KMS-11 (cell line): ENCODE results near the gene ACR.

Source experiments
- H2AFZ ChIP-seq: fragments of 200-600 bp; sonication (generic); 2 replicates; pipeline ENCODE4 v1.6.1; 2016; ENCODE audit warnings: antibody characterized with exemption, mixed run types, low read depth
- H3K27ac ChIP-seq: fragments of 200-600 bp; sonication (generic); 2 replicates; pipeline ENCODE4 v1.6.1; 2016; ENCODE audit warnings: mild to moderate bottlenecking, mixed run types
- H3K27me3 ChIP-seq: fragments of 200-600 bp; sonication (generic); 2 replicates; pipeline ENCODE4 v1.6.1; 2017; ENCODE audit warnings: mild to moderate bottlenecking, low read depth, mixed run types, moderate library complexity; ENCODE audit not compliant: insufficient read depth
- H3K36me3 ChIP-seq: fragments of 200-600 bp; sonication (generic); 2 replicates; pipeline ENCODE4 v1.6.1; 2017; ENCODE audit warnings: mild to moderate bottlenecking, mixed run types; ENCODE audit not compliant: insufficient read depth
- H3K4me1 ChIP-seq: fragments of 200-600 bp; sonication (generic); 2 replicates; pipeline ENCODE4 v1.6.1; 2016; ENCODE audit warnings: mild to moderate bottlenecking, low read depth, mixed run types; ENCODE audit not compliant: poor library complexity, severe bottlenecking
- H3K4me2 ChIP-seq: fragments of 200-600 bp; sonication (generic); 2 replicates; pipeline ENCODE4 v1.7.0; 2016; ENCODE audit warnings: mild to moderate bottlenecking, mixed run types
- H3K4me3 ChIP-seq: fragments of 200-600 bp; sonication (generic); IDR thresholded peaks from 2 replicates; pipeline ENCODE4 v1.6.1; 2017; ENCODE audit warnings: low read depth, low read length, mixed read lengths; ENCODE audit not compliant: insufficient read depth
- H3K79me2 ChIP-seq: fragments of 200-600 bp; sonication (generic); 2 replicates; pipeline ENCODE4 v1.6.1; 2016; ENCODE audit warnings: low read depth, mixed run types; ENCODE audit not compliant: insufficient read depth
- H3K9ac ChIP-seq: fragments of 200-600 bp; sonication (generic); 2 replicates; pipeline ENCODE4 v1.6.1; 2016; ENCODE audit warnings: mild to moderate bottlenecking, mixed run types
- H4K20me1 ChIP-seq: fragments of 200-600 bp; sonication (generic); 2 replicates; pipeline ENCODE4 v1.6.1; 2016; ENCODE audit warnings: mild to moderate bottlenecking, mixed run types; ENCODE audit not compliant: insufficient read depth
- CTCF ChIP-seq: fragments of 200-600 bp; sonication (generic); conservative IDR thresholded peaks from 2 replicates; pipeline ENCODE4 v1.6.1; 2017; ENCODE audit warnings: low read depth, mild to moderate bottlenecking, antibody characterized with exemption, low read length, moderate library complexity, mixed read lengths

ACR gene

DNA sequence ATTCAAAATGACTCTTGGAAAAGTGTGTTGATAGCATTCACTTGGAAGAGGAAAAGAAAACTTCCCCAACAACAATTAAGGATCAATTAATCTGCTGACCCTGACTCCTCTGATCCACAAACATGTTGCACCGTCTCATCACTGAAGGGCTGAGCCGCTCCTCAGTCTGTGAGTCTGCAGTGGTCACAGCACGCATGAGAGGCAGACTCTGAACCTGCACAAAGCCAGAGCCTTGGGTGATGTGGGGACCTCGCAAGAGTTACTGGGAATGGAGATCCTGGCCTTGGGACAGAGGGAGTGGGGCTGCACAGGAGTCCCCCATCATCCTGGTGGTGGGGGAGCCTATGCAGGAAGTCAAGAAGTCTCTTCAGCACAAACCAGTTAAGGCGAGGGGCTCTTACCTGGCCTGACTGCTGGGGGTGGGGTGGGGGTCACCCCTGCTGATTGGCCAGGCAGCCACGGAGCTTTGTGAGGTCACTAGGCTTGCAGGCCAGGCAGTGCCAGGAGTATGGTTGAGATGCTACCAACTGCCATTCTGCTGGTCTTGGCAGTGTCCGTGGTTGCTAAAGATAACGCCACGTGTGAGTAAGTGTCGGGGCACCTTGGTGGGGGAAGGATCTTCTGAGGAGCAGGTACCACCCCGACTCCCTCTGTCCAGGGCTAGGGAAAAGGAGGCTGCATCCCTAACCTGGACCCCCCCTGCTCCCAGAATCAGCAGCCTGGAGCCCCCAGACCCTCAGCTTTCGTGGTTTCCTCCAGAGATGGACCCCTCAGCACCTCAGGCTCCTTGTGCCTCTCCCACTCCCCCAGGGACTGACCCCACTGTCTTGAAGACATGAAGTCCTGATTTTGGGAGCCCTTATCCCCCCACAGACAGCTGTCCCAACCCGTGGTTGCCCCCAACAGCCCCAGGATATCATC is at the start of gene ACR:
Gene ACR, plus strand, starts transcription at position 477 of the 921 bp plus-strand sequence. Its CDS starts 32 bp downstream, at position 509.
- H3K4me1 ChIP-seq = peaks cover 11% of the 10 kb centered on the region
- no peak within 1 kb of the TSS for H3K4me2 ChIP-seq
- H3K27ac ChIP-seq = no peak within 1 kb of the TSS
- no peaks in the 10 kb centered on the region for H3K27me3 ChIP-seq
- H4K20me1 ChIP-seq = no peaks in the 10 kb centered on the region
- no peaks in the 10 kb centered on the region for H3K36me3 ChIP-seq
- TF ChIP-seq CTCF = no peak
- no peaks in the 10 kb centered on the region for H3K79me2 ChIP-seq
- H2AFZ ChIP-seq = no peak within 1 kb of the TSS
- no peak within 1 kb of the TSS for H3K4me3 ChIP-seq
- H3K9ac ChIP-seq = no peak within 1 kb of the TSS

DNA sequence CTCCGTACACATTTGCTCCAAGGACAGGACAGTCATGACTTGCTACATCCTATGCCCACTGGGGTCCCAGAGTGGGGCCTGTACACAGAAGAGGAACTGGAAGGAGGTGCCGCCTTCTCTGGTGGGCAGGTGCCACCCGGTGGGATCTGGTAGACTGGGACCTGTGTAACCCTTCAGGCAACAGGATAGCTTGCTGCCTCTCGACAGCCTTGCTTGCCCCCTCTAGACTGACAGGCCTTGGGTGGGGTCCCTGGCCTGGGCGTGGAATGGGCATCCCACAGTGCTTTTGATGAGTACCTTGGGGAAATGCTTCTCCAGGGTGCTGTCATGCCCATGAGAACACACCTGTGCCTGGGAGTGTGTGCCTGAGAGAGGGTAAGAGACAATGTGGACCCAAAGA is 49.6 kb upstream of the ACR start:
- H3K79me2 ChIP-seq = no peaks in the 10 kb centered on the region
- H3K4me2 ChIP-seq = no peak overlapping the region
- no peak overlapping the region for H2AFZ ChIP-seq
- H3K4me3 ChIP-seq = no peak overlapping the region
- H3K27me3 ChIP-seq = no peaks in the 10 kb centered on the region; the same call in 1 of the 2 replicates
- H3K9ac ChIP-seq = no peak overlapping the region
- H3K27ac ChIP-seq = no peak overlapping the region
- TF ChIP-seq CTCF = no peak
- no peaks in the 10 kb centered on the region for H3K36me3 ChIP-seq
- H4K20me1 ChIP-seq = no peaks in the 10 kb centered on the region
- peaks cover under 1% of the 10 kb centered on the region for H3K4me1 ChIP-seq

- H3K79me2 ChIP-seq = no peaks in the 10 kb centered on the region
- H3K27ac ChIP-seq = no peak overlapping the region
- no peak overlapping the region for H2AFZ ChIP-seq
- H3K4me1 ChIP-seq = peaks cover 8% of the 10 kb centered on the region
- peak; percentile 51 for TF ChIP-seq CTCF
- H3K4me2 ChIP-seq = no peak overlapping the region
- no peaks in the 10 kb centered on the region for H3K36me3 ChIP-seq
- no peak overlapping the region for H3K4me3 ChIP-seq
- no peak overlapping the region for H3K9ac ChIP-seq
- no peaks in the 10 kb centered on the region for H4K20me1 ChIP-seq
- no peaks in the 10 kb centered on the region; the same call in 1 of the 2 replicates for H3K27me3 ChIP-seq
These were observed 46.5 kb upstream of the ACR start for GRCh38 chr22:50691521-50691920.

GRCh38 chr22:50693462-50693861 is 44.5 kb upstream of the ACR start:
- Histone ChIP-seq H3K79me2 (no peaks in the 10 kb centered on the region), H2AFZ (no peak overlapping the region), H3K4me1 (peaks cover 8% of the 10 kb centered on the region), H3K9ac (no peak overlapping the region), H3K27ac (no peak overlapping the region), H3K27me3 (no peaks in the 10 kb centered on the region), H4K20me1 (no peaks in the 10 kb centered on the region), H3K4me2 (no peak overlapping the region), H3K36me3 (no peaks in the 10 kb centered on the region), H3K4me3 (no peak overlapping the region)
- TF ChIP-seq CTCF = no peak
